Uterus (tissue), 4 donors: Measurements from ENCODE around the gene APOM. TPM values are rescaled to one million over a fixed set of nuclear protein-coding genes. Genes with fewer than 3 reads are reported as not detected.
A peak's percentile ranks its signal among the peaks of the same experiment; 100 is the strongest.

Experiments used
- DNase-seq, 2 donors: peaks; one replicate each; pipeline ENCODE4 v3.0.0-alpha.2; 2019 to 2020
- H3K27ac ChIP-seq, 2 donors: fragments of 200-600 bp; sonication (generic); 1 replicate in 1 of 2; 2 replicates in 1 of 2; pipeline ENCODE4 v1.5.1; 2016 to 2018
- H3K27me3 ChIP-seq, 2 donors: fragments of 200-600 bp; sonication (generic); one replicate each; pipeline ENCODE4 v1.5.1; 2018 to 2019; ENCODE audit warnings: control low read depth in 1 of 2
- H3K36me3 ChIP-seq, 2 donors: fragments of 200-600 bp; sonication (generic); one replicate each; pipeline ENCODE4 v1.5.1; 2019; ENCODE audit warnings: control low read depth in 1 of 2
- H3K4me1 ChIP-seq, 2 donors: fragments of 200-600 bp; sonication (generic); one replicate each; pipeline ENCODE4 v1.5.1; 2018 to 2019; ENCODE audit warnings: control low read depth in 1 of 2
- H3K4me3 ChIP-seq, 2 donors: fragments of 200-600 bp; sonication (generic); 1 replicate in 1 of 2; 2 replicates in 1 of 2; pipeline ENCODE4 v1.5.1; 2018 to 2019; ENCODE audit warnings: mild to moderate bottlenecking in 1 of 2
- H3K9me3 ChIP-seq, 2 donors: fragments of 200-600 bp; sonication (generic); one replicate each; pipeline ENCODE4 v1.5.1; 2019; ENCODE audit warnings: control low read depth in 1 of 2
- CTCF ChIP-seq, 4 experiments: fragments of 200-600 bp in 2 of 4; fragments of 450-650 bp in 2 of 4; sonication (generic) in 2 of 4; IDR thresholded peaks; one replicate each; pipeline ENCODE4 v1.5.1; 2016 to 2019; ENCODE audit warnings: antibody characterized with exemption in 4 of 4, mild to moderate bottlenecking in 2 of 4, moderate library complexity in 1 of 4
- POLR2A ChIP-seq, 2 donors: fragments of 450-650 bp; IDR thresholded peaks; one replicate each; pipeline ENCODE4 v1.6.1; 2016; ENCODE audit warnings: antibody characterized with exemption in 2 of 2, mild to moderate bottlenecking in 1 of 2, moderate library complexity in 1 of 2
- intact Hi-C: fragments of 100-400 bp; cut with DNase I; formaldehyde crosslinking; loops from one replicate; pipeline ENCODE4 v1.15.1; 2023; ENCODE audit warnings: low total_unique reads
- total RNA-seq, 4 donors: library from RNA; depleted of rRNA in 3 of 4; stranded (reverse); fragments of >200 nt in 3 of 4; gene quantifications; one replicate each; pipeline versions ENCODE4 v1.1.0 to v1.2.4, GENCODE V29; 2014 to 2023
- donor health status: DM: yes; HTN: yes; CAD: no.

Gene APOM
- total RNA-seq, 4 donors from 2014 or later = 1.9 to 2.9 (median 2.6) TPM; not detected in 1

- Histone ChIP-seq H3K9me3 (no peaks in the 10 kb centered on the region), H3K27ac (no peak overlapping the region), H3K4me1 (no peaks in the 10 kb centered on the region), H3K36me3 (no peaks in the 10 kb centered on the region), H3K4me3 (no peak overlapping the region), H3K27me3 (no peaks in the 10 kb centered on the region)
- intact Hi-C loops = no loop called here
- no peak for DNase-seq
- TF ChIP-seq CTCF (IDR thresholded peaks at IDR 0.05) = no peak
- TF ChIP-seq POLR2A (IDR thresholded peaks at IDR 0.05) = no peak
Measured at GRCh38 chr6:31693535-31693934, 37.8 kb downstream of the APOM start.

- TF ChIP-seq CTCF (IDR thresholded peaks at IDR 0.05) = no peak
- TF ChIP-seq POLR2A (IDR thresholded peaks at IDR 0.05) = no peak
- Histone ChIP-seq H3K4me3 (no peak overlapping the region), H3K27me3 (no peaks in the 10 kb centered on the region), H3K9me3 (no peaks in the 10 kb centered on the region), H3K27ac (no peak overlapping the region), H3K4me1 (peaks cover 7 to 9% of the 10 kb centered on the region in 2 donors), H3K36me3 (no peaks in the 10 kb centered on the region)
- intact Hi-C loops = no loop called here
- no peak for DNase-seq
Measured at GRCh38 chr6:31697555-31697954, 41.9 kb downstream of the APOM start.

- peak overlapping the region in 1 of 2 donors; percentile 11 for H3K27ac ChIP-seq
- intact Hi-C loops = loop anchor here (5.0 kb wide), 1 partner anchor 934 kb away; no protein-coding TSS in a partner anchor
- TF ChIP-seq POLR2A (IDR thresholded peaks at IDR 0.05) (no peak), CTCF (IDR thresholded peaks at IDR 0.05) (no peak)
- no peak overlapping the region for H3K4me3 ChIP-seq
- DNase-seq = no peak
- H3K27me3 ChIP-seq = no peaks in the 10 kb centered on the region
- peaks cover 7 to 9% of the 10 kb centered on the region in 2 donors for H3K4me1 ChIP-seq
- H3K36me3 ChIP-seq = no peaks in the 10 kb centered on the region
- H3K9me3 ChIP-seq = no peaks in the 10 kb centered on the region
Measured at GRCh38 chr6:31700740-31701401, 45.2 kb downstream of the APOM start.

GRCh38 chr6:31701666-31702404 is 46.1 kb downstream of the APOM start:
- DNase-seq = no peak
- Histone ChIP-seq H3K4me1 (peaks cover 7 to 9% of the 10 kb centered on the region in 2 donors), H3K27ac (peak overlapping the region; percentile 96 to 98), H3K4me3 (peak overlapping the region; percentile 79 to 82), H3K9me3 (no peaks in the 10 kb centered on the region), H3K36me3 (no peaks in the 10 kb centered on the region), H3K27me3 (no peaks in the 10 kb centered on the region)
- intact Hi-C loops = loop anchor here (5.0 kb wide), 1 partner anchor 935 kb away; no protein-coding TSS in a partner anchor
- no peak for TF ChIP-seq POLR2A (IDR thresholded peaks at IDR 0.05)
- no peak for TF ChIP-seq CTCF (IDR thresholded peaks at IDR 0.05)

GRCh38 chr6:31702405-31702818 is 46.7 kb downstream of the APOM start:
- intact Hi-C loops = loop anchor here (5.0 kb wide), 1 partner anchor 935 kb away; no protein-coding TSS in a partner anchor
- H3K9me3 ChIP-seq = no peaks in the 10 kb centered on the region
- H3K27ac ChIP-seq = peak overlapping the region; percentile 96 to 98
- TF ChIP-seq CTCF (IDR thresholded peaks at IDR 0.05) = no peak
- TF ChIP-seq POLR2A (IDR thresholded peaks at IDR 0.05) = no peak
- H3K36me3 ChIP-seq = no peaks in the 10 kb centered on the region
- H3K4me3 ChIP-seq = peak overlapping the region; percentile 79 to 82
- H3K4me1 ChIP-seq = peaks cover 7 to 9% of the 10 kb centered on the region in 2 donors
- H3K27me3 ChIP-seq = no peaks in the 10 kb centered on the region
- no peak for DNase-seq
